PC-3 (cell line): ENCODE data around the gene KDR.

Experiments used
- CTCF ChIP-seq: fragments of 300-600 bp; sonication (generic); conservative IDR thresholded peaks from 2 replicates; pipeline ENCODE4 v1.5.1; 2017; ENCODE audit warnings: antibody characterized with exemption, low read depth, mild to moderate bottlenecking, low read length
- EZH2 ChIP-seq: fragments of 300-600 bp; sonication (generic); IDR thresholded peaks from one replicate; pipeline ENCODE4 v1.6.1; 2017; ENCODE audit warnings: antibody characterized with exemption, mild to moderate bottlenecking, low read length; ENCODE audit not compliant: unreplicated experiment

- TF ChIP-seq CTCF (no peak), EZH2 (no peak)
Observed at GRCh38 chr4:55098456-55099204, 26.8 kb downstream of the KDR start.
